Neural progenitor cell (in vitro differentiated cells): Measurements from ENCODE around the gene HSD17B2.

ENCODE experiments used
- CTCF ChIP-seq: fragments of 200-600 bp; sonication (generic); IDR thresholded peaks from 2 replicates; pipeline ENCODE4 v1.5.1; 2017; ENCODE audit warnings: antibody characterized with exemption, mild to moderate bottlenecking
- EZH2 ChIP-seq: fragments of 200-600 bp; sonication (generic); IDR thresholded peaks from 2 replicates; pipeline ENCODE4 v1.6.1; 2017; ENCODE audit warnings: antibody characterized with exemption, mild to moderate bottlenecking, moderate library complexity
- EZH2phosphoT487 ChIP-seq: fragments of 200-600 bp; sonication (generic); IDR thresholded peaks from 2 replicates; pipeline ENCODE4 v1.6.1; 2017; ENCODE audit warnings: antibody characterized with exemption

- TF ChIP-seq CTCF = no peak
- TF ChIP-seq EZH2phosphoT487 = no peak
- TF ChIP-seq EZH2 = no peak
Observed at GRCh38 chr16:82044585-82044911, 9.5 kb downstream of the HSD17B2 start.
